ENCODE data around the gene GALNTL6.

- TF ChIP-seq TAF1 (IDR thresholded peaks at IDR 0.05; ENCODE audit: low read depth), result no peak
- no peak for TF ChIP-seq CTCF (IDR thresholded peaks at IDR 0.05; ENCODE audit: poor library complexity, severe bottlenecking)
Observed at GRCh38 chr4:173056271-173056670, 1243.1 kb downstream of the GALNTL6 start.
